GM13977 (cell line): Measurements from ENCODE around the gene COL5A1.

Experiments used
- DNase-seq: peaks from one replicate; pipeline ENCODE4 v3.0.0; 2012; ENCODE audit warnings: low spot score
- CTCF ChIP-seq: IDR thresholded peaks from 2 replicates; pipeline ENCODE4 v1.5.1; 2012; ENCODE audit warnings: mild to moderate bottlenecking, control low read depth; ENCODE audit not compliant: insufficient read depth; ENCODE audit errors: extremely low read depth, missing control alignments
- in situ Hi-C: fragments of 300-500 bp; cut with MboI; formaldehyde crosslinking; loops from one replicate; pipeline ENCODE4 v1.12.0; 2022; ENCODE audit warnings: low sequenced_read_pairs, low pct_unique_long_range_greater_than_20kb, mixed read lengths, inconsistent platforms; ENCODE audit not compliant: unreplicated experiment

Gene COL5A1

GRCh38 chr9:134815435-134816214 is 174.0 kb downstream of the COL5A1 start:
- in situ Hi-C loops, result no loop called here
- TF ChIP-seq CTCF, result no peak
- DNase-seq, result no peak

GRCh38 chr9:134816264-134816663 is 174.7 kb downstream of the COL5A1 start:
- TF ChIP-seq CTCF, result no peak
- in situ Hi-C loops, result no loop called here

GRCh38 chr9:134818000-134818568 is 176.5 kb downstream of the COL5A1 start:
- in situ Hi-C loops, result no loop called here
- DNase-seq, result no peak
- TF ChIP-seq CTCF, result no peak

More at GRCh38 chr9:134816264-134816663, 174.7 kb downstream of the COL5A1 start:
- no peak for DNase-seq

- no peak for TF ChIP-seq CTCF
- in situ Hi-C loops, result no loop called here
- no peak for DNase-seq
Measured at GRCh38 chr9:134818591-134818990, 177.0 kb downstream of the COL5A1 start.

- in situ Hi-C loops, result no loop called here
- DNase-seq, result no peak
- TF ChIP-seq CTCF, result no peak
Measured at GRCh38 chr9:134820901-134821300, 179.3 kb downstream of the COL5A1 start.

- TF ChIP-seq CTCF, result no peak
- DNase-seq, result no peak
- in situ Hi-C loops, result no loop called here
Measured at GRCh38 chr9:134822541-134822940, 180.9 kb downstream of the COL5A1 start.
